Activated CD4-positive, CD25-positive, alpha-beta regulatory T cell (primary cell): ENCODE data around the gene DISP2.
A peak's percentile ranks its signal among the peaks of the same experiment; 100 is the strongest.

Experiments used
- DNase-seq, 4 experiments: peaks; one replicate each; lab custom pipeline; 2025; lab: John Stamatoyannopoulos, UW

DISP2 gene

DNA sequence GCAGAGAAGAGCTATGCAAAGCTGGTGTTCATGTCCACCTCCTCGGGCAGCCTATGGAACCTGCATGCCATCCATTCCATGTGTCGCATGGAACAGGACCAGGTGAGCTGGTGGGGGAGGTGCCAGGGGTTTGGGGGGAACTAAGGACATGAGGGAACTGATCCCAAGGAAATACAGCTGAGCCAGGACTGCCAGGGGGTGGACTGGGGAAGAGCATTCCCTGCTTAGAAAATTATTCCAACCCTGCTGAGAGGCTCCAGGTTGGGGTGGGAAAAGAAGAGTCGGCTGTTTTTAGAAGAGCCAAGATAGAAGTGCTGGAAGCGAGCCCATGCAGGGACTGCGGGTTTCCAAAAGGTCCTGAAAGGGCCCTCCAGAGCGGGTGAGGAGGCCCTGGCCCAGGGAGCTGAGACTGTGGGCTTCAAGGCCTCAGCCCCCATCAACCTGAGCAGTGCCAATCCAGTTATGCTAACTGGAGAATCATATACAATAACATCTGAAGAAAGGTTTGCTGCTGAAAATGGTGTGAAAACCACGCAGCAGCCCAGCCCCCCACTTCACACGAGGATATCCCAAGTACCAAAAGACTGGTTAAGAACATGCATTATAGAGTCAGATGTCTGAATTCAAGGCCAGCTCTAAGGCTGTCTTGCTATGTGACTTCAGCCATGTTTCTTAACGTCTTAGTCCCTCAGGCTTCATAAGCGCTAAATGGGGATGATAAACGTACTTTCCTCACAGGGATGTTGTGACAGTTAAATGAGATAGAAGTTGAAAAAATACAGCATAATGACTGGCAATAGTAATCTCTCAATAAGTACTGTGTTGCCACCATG, 7.8 kb downstream of the DISP2 start:
- no peak for DNase-seq

DNA sequence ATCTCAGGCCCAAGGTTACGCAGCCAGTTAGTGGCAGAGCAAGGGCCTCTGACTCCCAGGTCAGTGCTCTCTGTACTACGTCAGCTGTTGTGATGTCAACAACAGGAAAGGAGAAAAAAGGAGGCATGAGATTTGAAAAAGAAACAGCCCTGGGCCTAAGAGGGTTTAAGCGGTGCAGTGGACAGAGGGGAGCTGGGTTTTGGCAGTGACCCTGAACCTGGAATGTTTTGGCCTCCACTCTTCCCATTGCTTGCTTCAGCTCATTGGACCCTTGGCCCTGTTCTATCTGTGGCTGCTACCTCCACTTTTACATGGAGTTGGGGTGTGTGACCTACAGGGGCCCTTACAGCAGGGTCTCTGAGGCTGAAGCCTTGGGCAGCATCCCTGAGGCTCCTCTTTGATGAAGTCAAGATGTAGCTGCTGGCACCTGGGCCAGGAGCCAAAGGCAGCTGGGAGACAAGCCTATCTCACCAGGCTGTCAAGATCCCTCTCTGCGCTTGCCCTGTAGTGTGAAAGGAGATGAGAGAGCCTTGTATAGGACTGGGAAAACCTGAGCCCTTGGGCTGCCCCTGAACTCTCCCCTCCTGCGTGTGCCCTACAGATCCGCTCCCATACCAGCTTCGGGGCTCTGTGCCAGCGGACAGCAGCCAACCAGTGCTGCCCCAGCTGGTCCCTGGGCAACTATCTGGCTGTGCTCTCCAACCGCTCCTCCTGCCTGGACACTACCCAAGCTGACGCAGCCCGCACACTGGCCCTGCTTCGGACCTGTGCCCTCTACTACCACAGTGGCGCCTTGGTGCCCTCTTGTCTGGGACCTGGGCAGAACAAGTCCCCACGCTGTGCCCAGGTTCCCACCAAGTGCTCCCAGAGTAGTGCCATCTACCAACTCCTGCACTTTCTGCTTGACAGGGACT, 8.7 kb downstream of the DISP2 start:
- no peak for DNase-seq

DNA sequence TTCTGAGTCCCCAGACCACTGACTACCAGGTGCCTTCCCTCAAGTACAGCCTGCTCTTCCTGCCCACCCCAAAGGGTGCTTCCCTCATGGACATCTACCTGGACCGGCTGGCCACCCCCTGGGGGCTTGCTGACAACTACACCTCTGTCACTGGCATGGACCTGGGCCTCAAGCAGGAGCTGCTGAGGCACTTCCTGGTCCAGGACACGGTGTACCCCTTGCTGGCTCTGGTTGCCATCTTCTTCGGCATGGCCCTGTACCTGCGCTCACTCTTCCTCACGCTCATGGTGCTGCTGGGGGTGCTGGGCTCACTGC, 9.3 kb downstream of the DISP2 start:
- no peak for DNase-seq

GRCh38 chr15:40367686-40368611, 9.9 kb downstream of the DISP2 start:
- DNase-seq, result peak; percentile 47 to 80 (median 66)

DNA sequence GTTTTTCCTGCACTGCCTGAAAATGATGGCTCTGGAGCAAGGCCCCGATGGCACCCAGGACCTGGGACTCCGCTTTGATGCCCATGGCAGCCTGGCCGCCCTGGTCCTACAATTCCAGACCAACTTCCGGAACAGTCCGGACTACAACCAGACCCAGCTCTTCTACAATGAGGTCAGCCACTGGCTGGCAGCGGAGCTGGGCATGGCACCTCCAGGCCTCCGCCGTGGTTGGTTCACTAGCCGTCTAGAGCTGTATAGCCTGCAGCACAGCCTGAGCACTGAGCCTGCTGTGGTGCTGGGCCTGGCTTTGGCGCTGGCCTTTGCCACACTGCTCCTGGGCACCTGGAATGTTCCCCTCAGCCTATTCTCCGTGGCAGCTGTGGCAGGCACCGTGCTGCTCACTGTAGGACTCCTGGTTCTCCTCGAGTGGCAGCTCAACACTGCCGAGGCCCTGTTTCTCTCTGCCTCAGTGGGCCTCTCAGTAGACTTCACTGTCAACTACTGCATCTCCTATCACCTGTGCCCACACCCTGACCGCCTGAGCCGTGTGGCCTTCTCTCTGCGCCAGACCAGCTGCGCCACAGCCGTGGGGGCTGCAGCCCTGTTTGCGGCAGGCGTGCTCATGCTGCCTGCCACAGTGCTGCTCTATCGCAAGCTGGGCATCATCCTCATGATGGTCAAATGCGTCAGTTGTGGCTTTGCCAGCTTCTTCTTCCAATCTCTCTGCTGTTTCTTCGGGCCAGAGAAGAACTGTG, 10.9 kb downstream of the DISP2 start:
- no peak for DNase-seq

DNA sequence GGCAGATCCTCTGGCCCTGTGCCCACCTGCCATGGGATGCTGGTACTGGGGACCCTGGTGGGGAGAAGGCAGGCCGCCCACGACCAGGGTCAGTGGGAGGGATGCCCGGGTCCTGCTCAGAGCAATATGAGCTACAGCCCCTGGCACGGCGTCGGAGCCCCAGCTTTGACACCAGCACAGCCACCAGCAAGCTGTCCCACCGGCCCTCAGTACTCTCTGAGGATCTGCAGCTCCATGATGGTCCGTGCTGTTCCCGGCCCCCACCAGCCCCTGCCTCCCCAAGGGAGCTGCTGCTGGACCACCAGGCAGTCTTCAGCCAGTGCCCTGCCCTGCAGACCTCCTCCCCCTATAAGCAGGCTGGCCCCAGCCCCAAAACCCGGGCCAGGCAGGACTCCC, 11.5 kb downstream of the DISP2 start:
- no peak for DNase-seq

DNA sequence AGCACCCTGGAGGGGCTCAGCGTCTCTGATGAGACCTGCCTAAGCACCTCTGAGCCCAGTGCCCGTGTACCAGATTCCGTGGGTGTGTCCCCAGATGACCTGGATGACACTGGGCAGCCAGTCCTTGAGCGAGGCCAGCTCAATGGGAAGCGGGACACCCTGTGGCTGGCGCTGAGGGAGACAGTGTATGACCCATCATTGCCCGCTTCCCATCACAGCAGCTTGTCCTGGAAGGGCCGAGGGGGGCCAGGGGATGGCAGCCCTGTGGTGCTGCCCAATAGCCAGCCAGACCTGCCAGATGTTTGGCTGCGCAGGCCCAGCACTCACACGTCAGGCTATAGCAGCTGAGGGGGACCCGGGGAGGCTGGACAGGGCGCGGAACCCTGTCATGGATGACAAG, 12.0 kb downstream of the DISP2 start:
- no peak for DNase-seq

- no peak for DNase-seq
These were observed 15.0 kb downstream of the DISP2 start for GRCh38 chr15:40372981-40373380.

- no peak for DNase-seq
These were observed 19.6 kb downstream of the DISP2 start for GRCh38 chr15:40377606-40378005.

- no peak for DNase-seq
These were observed 21.4 kb downstream of the DISP2 start for GRCh38 chr15:40379374-40379773.

DNA sequence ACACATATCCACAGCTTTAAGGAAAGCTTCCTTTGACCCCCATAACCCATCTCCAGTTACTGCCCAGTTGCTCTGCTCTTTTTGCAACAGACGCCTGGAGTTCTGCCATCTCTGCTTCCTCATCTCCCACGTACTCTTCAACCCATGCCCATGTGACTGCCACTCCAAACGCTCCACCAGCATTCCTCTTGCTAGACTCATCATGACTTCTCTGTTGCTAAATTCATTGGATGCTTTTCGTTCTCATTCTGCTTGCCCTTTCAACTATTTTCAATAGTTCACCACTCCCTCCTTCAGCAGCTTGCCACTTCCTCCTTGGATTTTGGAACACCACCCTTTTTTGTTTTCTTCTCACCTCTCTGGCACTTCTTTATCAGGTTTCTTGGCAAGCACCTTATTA, 21.8 kb downstream of the DISP2 start:
- DNase-seq, result no peak

- DNase-seq, result no peak
These were observed 22.6 kb downstream of the DISP2 start for GRCh38 chr15:40380636-40381035.

GRCh38 chr15:40381818-40382529, 24.0 kb downstream of the DISP2 start:
- DNase-seq, result no peak

DNA sequence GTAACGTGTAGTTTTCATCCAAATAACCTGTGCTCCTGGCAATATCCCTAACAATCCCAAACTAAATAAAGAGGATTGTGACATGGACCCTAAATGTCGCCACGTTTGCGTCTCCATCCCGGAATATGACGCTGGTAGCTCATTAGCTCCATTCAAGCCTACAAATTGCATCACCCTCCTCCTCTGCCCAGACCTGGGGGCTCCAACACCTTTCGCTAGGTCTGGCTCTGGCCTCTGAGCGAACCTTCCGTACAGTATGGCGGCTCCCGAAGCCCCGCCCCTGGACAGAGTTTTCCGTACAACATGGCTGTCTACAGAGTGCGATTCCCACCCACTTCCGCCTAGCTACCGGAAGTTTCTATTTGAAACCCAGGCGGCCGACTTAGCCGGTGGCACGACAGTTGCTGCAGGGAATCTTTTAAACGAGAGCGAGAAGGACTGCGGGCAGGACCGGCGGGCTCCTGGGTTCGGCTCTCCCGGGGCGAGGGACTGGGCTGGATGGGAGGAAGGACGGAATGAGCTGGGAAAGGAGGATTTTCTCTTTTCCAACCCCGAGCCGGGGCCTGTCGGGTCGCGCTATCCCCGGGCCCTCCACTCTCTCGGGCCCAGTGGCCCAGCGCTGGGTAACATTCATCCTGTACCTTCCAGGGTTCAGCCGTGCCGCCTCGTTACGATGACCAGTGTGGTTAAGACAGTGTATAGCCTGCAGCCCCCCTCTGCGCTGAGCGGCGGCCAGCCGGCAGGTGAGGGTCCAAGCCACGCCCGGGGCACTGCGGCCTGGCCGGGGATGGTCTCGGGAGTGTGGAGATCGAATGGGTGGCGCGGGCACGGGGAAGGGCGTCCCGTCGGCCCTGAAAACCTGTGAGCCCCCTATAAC, 24.8 kb downstream of the DISP2 start, which contains the start of gene KNSTRN:
TSS of gene KNSTRN (plus strand) at position 142 of the 877 bp plus-strand sequence. CDS start at position 257, 115 bp downstream.
- DNase-seq, result peak; percentile 83 to 90 (median 85)

GRCh38 chr15:40386480-40386879, 28.5 kb downstream of the DISP2 start:
- DNase-seq, result no peak

DNA sequence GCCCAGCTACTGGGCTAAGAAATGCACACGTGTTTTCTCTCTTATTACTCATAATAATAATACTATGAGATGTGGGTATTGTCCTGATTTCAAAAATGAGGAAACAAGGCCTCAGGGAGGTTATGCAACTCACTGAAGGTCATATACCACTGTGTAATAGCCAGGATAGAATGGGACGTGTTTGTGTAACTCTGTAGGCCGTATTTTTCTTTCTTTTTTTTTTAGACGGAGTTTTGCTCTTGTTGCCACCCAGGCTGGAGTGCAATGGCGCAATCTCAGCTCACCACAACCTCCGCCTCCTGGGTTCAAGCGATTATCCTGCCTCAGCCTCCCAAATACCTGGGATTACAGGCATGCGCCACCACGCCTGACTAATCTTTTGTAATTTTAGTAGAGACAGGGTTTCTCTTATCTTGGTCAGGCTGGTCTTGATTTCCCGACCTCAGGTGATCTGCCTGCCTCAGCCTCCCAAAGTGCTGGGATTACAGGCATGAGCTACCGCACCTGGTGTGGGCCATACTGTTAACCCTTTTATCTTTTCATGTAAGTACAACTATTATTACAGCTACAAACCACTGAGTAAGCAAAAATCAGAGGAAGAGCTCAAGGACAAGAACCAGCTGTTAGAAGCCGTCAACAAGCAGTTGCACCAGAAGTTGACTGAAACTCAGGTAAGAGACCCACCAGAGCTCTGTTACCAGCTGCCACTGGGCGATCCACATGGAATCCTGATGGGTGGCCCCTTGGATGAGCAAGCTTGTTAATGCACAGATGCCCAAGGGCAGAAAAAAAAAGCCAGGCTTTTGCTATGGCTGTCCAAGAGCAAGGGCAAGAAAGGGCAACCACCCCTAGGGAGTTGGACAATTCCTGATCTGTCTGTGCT, 31.2 kb downstream of the DISP2 start:
- DNase-seq, result no peak

DNA sequence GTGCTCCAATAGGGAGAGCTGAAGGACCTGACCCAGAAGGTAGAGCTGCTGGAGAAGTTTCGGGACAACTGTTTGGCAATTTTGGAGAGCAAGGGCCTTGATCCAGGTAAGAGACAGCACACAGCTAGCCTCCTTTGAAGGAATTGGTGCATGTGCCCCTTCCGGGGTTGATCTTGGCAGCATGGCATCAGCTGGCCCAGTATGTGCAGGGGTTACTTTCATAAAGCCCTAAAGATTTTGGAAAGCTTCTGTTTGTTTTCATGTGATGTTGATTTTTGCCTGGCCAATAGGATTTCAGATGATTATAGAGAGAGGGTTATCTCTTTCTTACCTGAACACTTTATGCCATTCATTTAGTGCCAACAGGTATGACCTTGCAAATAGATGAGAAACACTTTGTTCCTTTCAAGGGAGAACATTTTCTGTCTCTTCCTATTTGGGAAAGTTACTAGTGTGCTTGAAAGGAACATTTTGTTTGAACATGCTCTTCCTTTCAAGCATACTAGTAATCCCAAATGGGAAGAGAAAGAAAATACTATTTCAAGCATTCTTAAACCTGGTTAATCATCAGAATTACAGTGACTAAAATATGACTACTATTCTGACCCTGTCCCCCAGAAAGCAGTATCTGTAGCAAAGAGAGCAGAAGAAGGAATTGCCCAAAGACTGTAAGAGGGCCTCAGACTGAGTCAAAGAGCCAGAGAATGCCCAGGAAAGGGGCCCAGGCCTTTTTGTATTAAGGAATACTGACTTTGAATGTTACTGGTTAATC, 32.0 kb downstream of the DISP2 start:
- DNase-seq, result no peak
